ENCODE measurements around the gene NOS3.
"Not testable (repeated sequence)": the region's sequence is repeated elsewhere in the genome, so short reads cannot be mapped to it uniquely, and the experiment has no call there.

Gene NOS3

DNA sequence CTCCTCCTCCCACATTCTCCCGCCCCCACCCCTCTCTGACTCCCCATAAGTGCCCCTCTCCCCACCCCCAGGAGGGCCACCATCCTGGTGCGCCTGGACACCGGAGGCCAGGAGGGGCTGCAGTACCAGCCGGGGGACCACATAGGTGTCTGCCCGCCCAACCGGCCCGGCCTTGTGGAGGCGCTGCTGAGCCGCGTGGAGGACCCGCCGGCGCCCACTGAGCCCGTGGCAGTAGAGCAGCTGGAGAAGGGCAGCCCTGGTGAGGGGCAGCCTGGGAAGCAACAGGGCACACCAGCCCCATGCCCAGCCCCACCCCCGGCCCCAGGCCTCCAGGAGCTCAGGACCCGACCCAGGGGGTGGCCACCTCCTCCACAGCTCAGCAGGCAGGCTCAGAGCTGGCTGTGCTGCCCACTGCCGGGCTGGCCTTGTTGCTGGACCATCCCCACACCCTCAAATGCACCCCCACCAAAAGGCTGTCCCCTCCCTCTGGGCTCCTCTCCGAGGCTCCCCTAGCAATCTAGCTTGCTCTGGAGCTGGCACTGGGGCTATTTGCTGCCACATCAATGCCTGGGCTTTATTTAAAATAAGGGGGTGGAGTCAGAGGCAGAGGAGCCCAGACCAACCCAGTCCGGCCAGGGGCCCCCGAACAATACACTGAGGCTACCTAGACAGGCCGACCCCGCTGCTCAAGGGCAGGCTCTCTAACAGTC lies 18.7 kb downstream of the NOS3 start:
- H2BK120ac ChIP-seq (ENCODE audit: low read depth, low read length) = no peak overlapping the region
- no peak overlapping the region for H3K4me2 ChIP-seq (ENCODE audit: low read length)
- no peak overlapping the region for H3K27ac ChIP-seq (ENCODE audit: low read depth, low read length)
- no peak overlapping the region for H3K9ac ChIP-seq (ENCODE audit: low read length)
- H4K8ac ChIP-seq (ENCODE audit: low read depth, low read length) = no peak overlapping the region
- H2AK5ac ChIP-seq (ENCODE audit: low read length) = no peak overlapping the region
- H3K79me1 ChIP-seq (ENCODE audit: low read length) = no peaks in the 10 kb centered on the region
- no peaks in the 10 kb centered on the region for H3K36me3 ChIP-seq (ENCODE audit: control insufficient read depth, insufficient read depth, low read length)
- H3K18ac ChIP-seq (ENCODE audit: low read length) = peak overlapping the region; percentile 11
- H3K23ac ChIP-seq (ENCODE audit: low read length) = no peak overlapping the region
- H2BK5ac ChIP-seq (ENCODE audit: low read length) = no peak overlapping the region
- no peak overlapping the region for H3K4me3 ChIP-seq (ENCODE audit: low read length)
- H2BK15ac ChIP-seq (replicated peaks; ENCODE audit: low read depth) = no peak overlapping the region
- H3K79me2 ChIP-seq (ENCODE audit: control insufficient read depth, insufficient read depth, low read length) = no peaks in the 10 kb centered on the region
- H3K56ac ChIP-seq (ENCODE audit: low read length) = peak overlapping the region; percentile 89
- peak overlapping the region; percentile 17 for H3K4ac ChIP-seq (ENCODE audit: low read depth, low read length)
- peaks cover 17% of the 10 kb centered on the region for H3K4me1 ChIP-seq (ENCODE audit: control insufficient read depth, low read depth, low read length)
- H3K27me3 ChIP-seq (ENCODE audit: insufficient read depth, low read length, poor library complexity) = no peaks in the 10 kb centered on the region
- DNase-seq = no peak
- WGBS (ENCODE audit: extremely low coverage, insufficient coverage, low lambda C conversion rate) = no CpG with 5 or more reads among the region's 22 CpGs
- no peak overlapping the region for H4K5ac ChIP-seq (ENCODE audit: low read length)

DNA sequence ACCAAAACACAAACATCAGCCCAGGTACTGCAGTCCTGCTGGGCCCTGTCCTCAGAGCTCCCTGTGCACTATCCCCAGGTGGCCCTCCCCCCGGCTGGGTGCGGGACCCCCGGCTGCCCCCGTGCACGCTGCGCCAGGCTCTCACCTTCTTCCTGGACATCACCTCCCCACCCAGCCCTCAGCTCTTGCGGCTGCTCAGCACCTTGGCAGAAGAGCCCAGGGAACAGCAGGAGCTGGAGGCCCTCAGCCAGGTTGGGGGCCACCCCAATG lies 19.2 kb downstream of the NOS3 start:
- no peak overlapping the region for H3K4ac ChIP-seq (ENCODE audit: low read depth, low read length)
- H3K79me1 ChIP-seq (ENCODE audit: low read length) = no peaks in the 10 kb centered on the region
- H3K79me2 ChIP-seq (ENCODE audit: control insufficient read depth, insufficient read depth, low read length) = no peaks in the 10 kb centered on the region
- H3K56ac ChIP-seq (ENCODE audit: low read length) = peak overlapping the region; percentile 89
- DNase-seq = no peak
- no peak overlapping the region for H3K4me3 ChIP-seq (ENCODE audit: low read length)
- H3K4me1 ChIP-seq (ENCODE audit: control insufficient read depth, low read depth, low read length) = peaks cover 17% of the 10 kb centered on the region
- no peak overlapping the region for H3K23ac ChIP-seq (ENCODE audit: low read length)
- WGBS (ENCODE audit: extremely low coverage, insufficient coverage, low lambda C conversion rate) = no CpG with 5 or more reads among the region's 7 CpGs
- H2BK5ac ChIP-seq (ENCODE audit: low read length) = peak overlapping the region; percentile 6
- H4K8ac ChIP-seq (ENCODE audit: low read depth, low read length) = no peak overlapping the region
- no peak overlapping the region for H2BK15ac ChIP-seq (replicated peaks; ENCODE audit: low read depth)
- H3K36me3 ChIP-seq (ENCODE audit: control insufficient read depth, insufficient read depth, low read length) = no peaks in the 10 kb centered on the region
- H3K27me3 ChIP-seq (ENCODE audit: insufficient read depth, low read length, poor library complexity) = no peaks in the 10 kb centered on the region
- H2AK5ac ChIP-seq (ENCODE audit: low read length) = no peak overlapping the region
- peak overlapping the region; percentile 11 for H3K18ac ChIP-seq (ENCODE audit: low read length)
- no peak overlapping the region for H3K4me2 ChIP-seq (ENCODE audit: low read length)
- H3K27ac ChIP-seq (ENCODE audit: low read depth, low read length) = no peak overlapping the region
- H4K5ac ChIP-seq (ENCODE audit: low read length) = no peak overlapping the region
- H2BK120ac ChIP-seq (ENCODE audit: low read depth, low read length) = no peak overlapping the region
- H3K9ac ChIP-seq (ENCODE audit: low read length) = peak overlapping the region; percentile 13

DNA sequence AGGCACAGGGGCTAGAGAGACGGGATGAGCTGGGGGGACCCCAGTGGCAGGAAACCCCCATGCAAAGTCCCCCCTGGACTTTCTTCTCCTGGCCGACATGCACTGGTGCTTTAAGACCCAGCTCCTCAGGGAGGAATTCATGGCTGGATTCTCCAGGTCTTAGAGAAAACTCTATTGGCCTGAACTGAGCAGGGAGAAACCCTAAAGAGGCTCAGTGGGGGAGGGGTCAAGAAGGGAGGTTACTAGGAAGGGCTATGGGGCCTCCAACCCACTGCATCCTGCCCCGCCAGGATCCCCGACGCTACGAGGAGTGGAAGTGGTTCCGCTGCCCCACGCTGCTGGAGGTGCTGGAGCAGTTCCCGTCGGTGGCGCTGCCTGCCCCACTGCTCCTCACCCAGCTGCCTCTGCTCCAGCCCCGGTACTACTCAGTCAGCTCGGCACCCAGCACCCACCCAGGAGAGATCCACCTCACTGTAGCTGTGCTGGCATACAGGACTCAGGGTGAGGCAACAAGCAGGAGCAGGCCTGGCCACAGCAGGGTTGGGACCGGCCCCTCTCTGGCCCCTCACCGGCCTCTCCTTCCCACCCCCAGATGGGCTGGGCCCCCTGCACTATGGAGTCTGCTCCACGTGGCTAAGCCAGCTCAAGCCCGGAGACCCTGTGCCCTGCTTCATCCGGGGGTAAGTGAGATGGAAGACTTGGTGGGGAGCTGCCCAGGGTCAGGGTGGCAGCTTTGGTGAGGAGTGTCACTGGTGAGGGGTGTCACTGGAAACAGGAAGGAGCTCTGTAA lies 19.7 kb downstream of the NOS3 start:
- H2BK5ac ChIP-seq (ENCODE audit: low read length) = peak overlapping the region; percentile 78
- peak overlapping the region; percentile 89 for H3K56ac ChIP-seq (ENCODE audit: low read length)
- no peak overlapping the region for H2BK15ac ChIP-seq (replicated peaks; ENCODE audit: low read depth)
- no peak overlapping the region for H3K27ac ChIP-seq (ENCODE audit: low read depth, low read length)
- peak; percentile 85 for DNase-seq
- peak overlapping the region; percentile 68 for H3K9ac ChIP-seq (ENCODE audit: low read length)
- peak overlapping the region; percentile 58 for H4K8ac ChIP-seq (ENCODE audit: low read depth, low read length)
- H3K27me3 ChIP-seq (ENCODE audit: insufficient read depth, low read length, poor library complexity) = no peaks in the 10 kb centered on the region
- H3K23ac ChIP-seq (ENCODE audit: low read length) = no peak overlapping the region
- H3K4me2 ChIP-seq (ENCODE audit: low read length) = peak overlapping the region; percentile 17
- H3K4ac ChIP-seq (ENCODE audit: low read depth, low read length) = peak overlapping the region; percentile 25
- no CpG with 5 or more reads among the region's 18 CpGs for WGBS (ENCODE audit: extremely low coverage, insufficient coverage, low lambda C conversion rate)
- H2BK120ac ChIP-seq (ENCODE audit: low read depth, low read length) = no peak overlapping the region
- H3K79me2 ChIP-seq (ENCODE audit: control insufficient read depth, insufficient read depth, low read length) = no peaks in the 10 kb centered on the region
- no peaks in the 10 kb centered on the region for H3K36me3 ChIP-seq (ENCODE audit: control insufficient read depth, insufficient read depth, low read length)
- H4K5ac ChIP-seq (ENCODE audit: low read length) = no peak overlapping the region
- no peak overlapping the region for H3K4me3 ChIP-seq (ENCODE audit: low read length)
- peak overlapping the region; percentile 52 for H3K18ac ChIP-seq (ENCODE audit: low read length)
- peak overlapping the region; percentile 40 for H2AK5ac ChIP-seq (ENCODE audit: low read length)
- H3K79me1 ChIP-seq (ENCODE audit: low read length) = no peaks in the 10 kb centered on the region
- peaks cover 17% of the 10 kb centered on the region for H3K4me1 ChIP-seq (ENCODE audit: control insufficient read depth, low read depth, low read length)

DNA sequence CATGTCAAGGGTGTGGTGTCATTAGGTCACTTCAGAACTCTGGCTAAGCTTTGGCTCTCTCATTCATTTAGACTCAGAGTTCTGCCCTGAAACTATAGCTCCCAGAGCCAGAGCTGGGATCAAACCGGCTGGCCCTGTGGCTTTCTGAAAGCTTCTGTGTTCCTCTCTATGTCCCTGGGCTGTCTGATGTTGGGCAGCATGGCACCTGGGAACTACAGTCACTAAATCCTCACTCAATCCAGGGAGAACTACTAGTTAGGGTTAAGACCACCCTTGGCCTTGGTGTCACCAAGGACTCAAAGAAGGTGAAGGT lies 20.2 kb downstream of the NOS3 start:
- WGBS (ENCODE audit: extremely low coverage, insufficient coverage, low lambda C conversion rate) = no CpG with 5 or more reads among the region's 1 CpG
- H3K4me3 ChIP-seq (ENCODE audit: low read length) = no peak overlapping the region

DNA sequence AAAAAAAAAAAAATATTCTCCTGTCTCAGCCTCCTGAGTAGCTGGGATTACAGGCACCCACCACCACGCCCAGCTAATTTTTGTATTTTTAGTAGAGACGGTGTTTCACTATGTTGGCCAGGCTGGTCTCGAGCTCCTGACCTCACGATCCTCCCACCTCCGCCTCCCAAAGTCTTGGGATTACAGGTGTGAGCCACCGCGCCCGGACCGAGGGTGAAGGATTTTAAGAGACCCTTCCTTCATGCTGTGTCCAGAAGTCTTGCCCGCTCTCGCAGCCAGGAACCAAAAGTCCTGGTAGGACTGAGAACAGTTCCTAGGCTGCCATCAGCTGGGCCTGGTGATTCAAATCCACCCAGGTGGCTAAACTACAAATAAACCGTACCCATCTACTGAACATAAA lies 20.8 kb downstream of the NOS3 start:
- not testable (repeated sequence) for H3K79me1 ChIP-seq (ENCODE audit: low read length); DNase-seq; H3K4ac ChIP-seq (ENCODE audit: low read depth, low read length); H3K36me3 ChIP-seq (ENCODE audit: control insufficient read depth, insufficient read depth, low read length); H3K23ac ChIP-seq (ENCODE audit: low read length); H2BK5ac ChIP-seq (ENCODE audit: low read length); H3K56ac ChIP-seq (ENCODE audit: low read length); H3K9ac ChIP-seq (ENCODE audit: low read length); H3K79me2 ChIP-seq (ENCODE audit: control insufficient read depth, insufficient read depth, low read length); H3K27ac ChIP-seq (ENCODE audit: low read depth, low read length); H4K5ac ChIP-seq (ENCODE audit: low read length); H4K8ac ChIP-seq (ENCODE audit: low read depth, low read length); H2BK15ac ChIP-seq (replicated peaks; ENCODE audit: low read depth); H3K4me3 ChIP-seq (ENCODE audit: low read length); H3K27me3 ChIP-seq (ENCODE audit: insufficient read depth, low read length, poor library complexity); H3K18ac ChIP-seq (ENCODE audit: low read length); H3K4me2 ChIP-seq (ENCODE audit: low read length); H2AK5ac ChIP-seq (ENCODE audit: low read length); H2BK120ac ChIP-seq (ENCODE audit: low read depth, low read length)
- H3K4me1 ChIP-seq (ENCODE audit: control insufficient read depth, low read depth, low read length) = peaks cover 17% of the 10 kb centered on the region
- no CpG with 5 or more reads among the region's 12 CpGs for WGBS (ENCODE audit: extremely low coverage, insufficient coverage, low lambda C conversion rate)

More for the DNA sequence above, 20.2 kb downstream of the NOS3 start:
- H3K36me3 ChIP-seq (ENCODE audit: control insufficient read depth, insufficient read depth, low read length) = no peaks in the 10 kb centered on the region
- H2BK120ac ChIP-seq (ENCODE audit: low read depth, low read length) = no peak overlapping the region
- no peaks in the 10 kb centered on the region for H3K27me3 ChIP-seq (ENCODE audit: insufficient read depth, low read length, poor library complexity)
- no peak overlapping the region for H3K27ac ChIP-seq (ENCODE audit: low read depth, low read length)
- H3K4ac ChIP-seq (ENCODE audit: low read depth, low read length) = no peak overlapping the region
- H3K79me2 ChIP-seq (ENCODE audit: control insufficient read depth, insufficient read depth, low read length) = no peaks in the 10 kb centered on the region
- no peak overlapping the region for H4K8ac ChIP-seq (ENCODE audit: low read depth, low read length)
- no peak overlapping the region for H2AK5ac ChIP-seq (ENCODE audit: low read length)
- no peak overlapping the region for H3K23ac ChIP-seq (ENCODE audit: low read length)
- peaks cover 17% of the 10 kb centered on the region for H3K4me1 ChIP-seq (ENCODE audit: control insufficient read depth, low read depth, low read length)
- no peak for DNase-seq
- H4K5ac ChIP-seq (ENCODE audit: low read length) = no peak overlapping the region
- H3K56ac ChIP-seq (ENCODE audit: low read length) = peak overlapping the region; percentile 89
- no peak overlapping the region for H2BK5ac ChIP-seq (ENCODE audit: low read length)
- no peak overlapping the region for H3K18ac ChIP-seq (ENCODE audit: low read length)
- no peak overlapping the region for H2BK15ac ChIP-seq (replicated peaks; ENCODE audit: low read depth)
- H3K4me2 ChIP-seq (ENCODE audit: low read length) = no peak overlapping the region
- no peaks in the 10 kb centered on the region for H3K79me1 ChIP-seq (ENCODE audit: low read length)
- no peak overlapping the region for H3K9ac ChIP-seq (ENCODE audit: low read length)
